ENCODE results near the gene SCT.

SCT gene

DNA sequence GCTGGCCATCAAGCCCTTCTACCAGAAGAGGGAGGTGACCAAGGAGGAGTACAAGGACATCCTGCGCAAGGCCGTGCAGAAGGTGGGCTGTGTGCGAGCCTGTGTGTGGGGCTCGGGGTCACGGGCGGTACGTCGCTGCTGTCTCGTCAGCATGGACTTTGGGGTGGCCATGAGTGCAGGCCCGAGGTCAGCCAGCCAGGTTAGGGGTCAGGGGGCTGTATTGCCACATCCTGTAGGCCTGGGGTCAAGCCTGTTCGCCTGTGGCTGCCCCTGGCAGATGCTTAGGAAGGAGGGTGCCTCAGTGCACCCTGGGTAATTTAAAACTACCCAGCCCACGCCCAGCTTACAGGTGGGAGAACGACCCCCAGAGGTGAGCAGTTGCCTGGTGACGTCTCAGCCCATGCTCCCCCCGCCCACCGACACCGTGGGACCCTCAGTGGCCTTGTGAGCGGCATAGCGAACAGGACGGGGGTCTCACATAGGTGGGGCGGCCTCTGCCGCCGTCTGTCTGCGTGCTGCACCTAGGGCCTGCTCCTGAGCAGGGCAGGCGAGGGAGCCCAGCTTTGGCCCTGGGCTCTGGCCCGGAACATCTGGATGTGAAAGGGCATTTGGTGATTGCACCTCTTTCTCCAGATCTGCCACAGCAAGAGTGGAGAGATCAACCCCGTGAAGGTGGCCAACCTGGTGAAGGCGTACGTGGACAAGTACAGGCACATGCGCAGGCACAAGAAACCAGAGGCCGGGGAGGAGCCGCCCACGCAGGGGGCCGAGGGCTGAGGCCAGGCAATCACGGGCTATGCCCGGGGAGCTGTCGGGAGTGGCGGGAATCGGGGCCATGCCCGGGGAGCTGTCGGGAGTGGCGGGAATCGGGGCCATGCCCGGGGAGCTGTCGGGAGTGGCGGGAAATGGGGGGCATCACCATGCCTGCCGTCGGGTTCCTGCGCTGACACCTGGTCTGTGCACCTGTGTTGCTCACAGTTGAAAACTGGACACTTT is 15.7 kb downstream of the SCT start:
- DNase-seq, result no peak

DNA sequence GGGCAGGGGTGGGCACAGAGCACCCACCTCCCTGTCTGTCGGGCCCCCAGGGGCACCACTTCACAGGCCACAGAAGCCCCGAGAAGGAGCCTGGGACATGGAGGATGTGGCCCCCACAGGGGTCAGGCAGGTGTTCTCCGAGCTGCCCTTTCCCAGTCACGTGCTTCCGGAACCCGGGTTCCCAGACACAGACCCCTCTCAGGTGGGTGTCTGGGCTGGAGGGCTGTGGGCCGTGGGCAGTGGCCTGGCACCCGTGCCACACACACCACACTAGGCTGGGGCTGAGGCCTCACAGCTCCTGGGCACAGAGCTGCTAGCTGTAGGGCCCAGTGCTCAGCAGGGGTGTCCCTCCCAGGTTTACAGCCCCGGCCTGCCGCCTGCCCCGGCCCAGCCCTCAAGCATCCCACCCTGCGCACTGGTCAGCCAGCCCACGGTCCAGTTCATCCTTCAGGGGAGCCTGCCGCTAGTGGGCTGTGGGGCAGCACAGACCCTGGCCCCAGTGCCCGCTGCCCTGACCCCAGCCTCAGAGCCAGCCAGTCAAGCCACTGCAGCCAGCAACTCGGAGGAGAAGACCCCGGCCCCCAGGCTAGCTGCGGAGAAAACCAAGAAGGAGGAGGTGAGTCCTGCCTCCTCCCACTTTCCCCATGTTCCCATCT is 16.7 kb downstream of the SCT start:
- no peak for DNase-seq

GRCh38 chr11:609341-609811 is 17.6 kb downstream of the SCT start:
- DNase-seq, result no peak

DNA sequence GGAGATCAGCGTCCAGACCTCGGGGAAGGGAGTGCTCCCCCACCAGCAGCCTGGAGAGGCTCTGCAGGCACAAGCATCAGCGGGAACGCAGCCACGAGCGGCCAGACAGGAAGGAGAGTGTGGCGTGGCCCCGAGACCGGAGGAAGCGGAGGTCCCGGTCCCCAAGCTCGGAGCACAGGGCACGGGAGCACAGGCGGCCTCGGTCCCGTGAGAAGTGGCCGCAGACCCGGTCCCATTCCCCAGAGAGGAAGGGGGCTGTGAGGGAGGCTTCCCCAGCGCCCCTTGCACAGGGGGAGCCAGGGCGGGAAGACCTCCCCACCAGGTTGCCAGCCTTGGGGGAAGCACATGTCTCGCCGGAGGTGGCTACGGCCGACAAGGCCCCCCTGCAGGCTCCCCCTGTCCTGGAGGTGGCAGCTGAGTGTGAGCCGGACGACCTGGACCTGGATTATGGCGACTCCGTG is 18.2 kb downstream of the SCT start:
- no peak for DNase-seq

DNA sequence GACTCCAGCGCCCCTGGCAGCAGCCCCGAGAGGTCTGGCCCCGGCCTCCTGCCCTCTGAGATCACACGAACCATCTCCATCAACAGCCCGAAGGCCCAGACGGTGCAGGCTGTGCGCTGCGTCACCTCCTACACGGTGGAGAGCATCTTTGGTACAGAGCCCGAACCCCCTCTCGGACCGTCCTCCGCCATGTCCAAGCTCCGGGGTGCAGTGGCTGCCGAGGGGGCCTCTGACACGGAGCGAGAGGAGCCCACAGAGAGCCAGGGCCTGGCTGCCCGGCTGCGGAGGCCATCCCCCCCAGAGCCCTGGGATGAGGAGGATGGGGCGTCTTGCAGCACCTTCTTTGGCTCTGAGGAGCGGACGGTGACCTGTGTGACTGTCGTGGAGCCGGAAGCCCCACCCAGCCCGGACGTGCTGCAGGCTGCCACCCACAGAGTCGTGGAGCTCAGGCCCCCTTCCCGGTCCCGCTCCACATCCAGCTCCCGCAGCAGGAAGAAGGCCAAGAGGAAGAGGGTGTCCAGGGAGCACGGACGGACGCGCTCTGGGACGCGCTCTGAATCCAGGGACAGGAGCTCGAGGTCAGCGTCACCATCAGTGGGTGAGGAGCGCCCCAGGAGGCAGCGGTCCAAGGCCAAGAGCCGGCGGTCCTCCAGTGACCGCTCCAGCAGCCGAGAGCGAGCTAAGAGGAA is 18.9 kb downstream of the SCT start:
- no peak for DNase-seq

DNA sequence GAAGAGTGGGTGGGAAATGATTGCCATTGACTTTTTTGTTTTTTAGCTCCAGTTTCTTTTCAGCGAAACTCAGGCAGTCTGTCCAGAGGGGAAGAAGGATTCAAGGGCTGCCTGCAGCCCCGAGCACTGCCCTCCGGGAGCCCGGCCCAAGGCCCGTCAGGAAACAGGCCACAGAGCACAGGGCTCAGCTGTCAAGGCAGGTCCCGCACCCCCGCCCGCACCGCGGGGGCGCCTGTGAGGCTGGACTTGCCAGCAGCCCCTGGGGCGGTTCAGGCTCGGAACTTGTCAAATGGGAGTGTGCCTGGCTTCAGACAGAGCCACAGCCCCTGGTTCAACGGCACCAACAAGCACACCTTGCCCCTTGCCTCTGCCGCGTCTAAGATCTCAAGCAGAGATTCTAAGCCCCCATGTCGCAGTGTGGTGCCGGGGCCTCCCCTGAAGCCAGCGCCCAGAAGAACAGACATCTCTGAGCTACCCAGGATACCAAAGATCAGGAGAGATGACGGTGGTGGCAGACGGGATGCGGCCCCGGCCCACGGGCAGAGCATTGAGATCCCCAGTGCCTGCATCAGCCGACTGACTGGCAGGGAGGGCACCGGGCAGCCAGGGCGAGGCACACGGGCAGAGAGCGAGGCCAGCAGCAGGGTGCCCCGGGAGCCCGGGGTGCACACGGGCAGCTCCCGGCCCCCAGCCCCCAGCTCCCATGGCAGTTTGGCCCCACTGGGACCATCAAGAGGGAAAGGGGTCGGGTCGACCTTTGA is 19.8 kb downstream of the SCT start:
- no peak for DNase-seq

DNA sequence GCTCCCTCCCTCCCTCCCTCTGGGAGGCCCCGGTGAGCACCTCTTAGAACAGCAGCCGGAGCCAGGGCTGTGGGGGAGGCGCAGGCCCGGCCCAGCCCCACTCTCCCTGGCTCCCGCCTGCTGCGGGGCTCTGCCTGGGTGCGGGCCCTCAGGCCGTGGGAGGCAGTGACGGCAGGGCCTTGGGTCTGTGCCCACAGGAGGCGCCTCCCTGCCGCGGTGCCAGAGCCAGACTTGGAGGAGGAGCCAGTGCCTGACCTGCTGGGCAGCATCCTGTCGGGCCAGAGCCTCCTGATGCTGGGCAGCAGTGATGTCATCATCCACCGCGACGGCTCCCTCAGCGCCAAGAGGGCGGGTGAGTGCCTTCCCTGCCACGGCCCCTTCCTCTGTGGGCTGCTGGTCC is 20.7 kb downstream of the SCT start:
- DNase-seq, result peak in 3 of 56 donors; percentile 28 to 39 (median 33)

DNA sequence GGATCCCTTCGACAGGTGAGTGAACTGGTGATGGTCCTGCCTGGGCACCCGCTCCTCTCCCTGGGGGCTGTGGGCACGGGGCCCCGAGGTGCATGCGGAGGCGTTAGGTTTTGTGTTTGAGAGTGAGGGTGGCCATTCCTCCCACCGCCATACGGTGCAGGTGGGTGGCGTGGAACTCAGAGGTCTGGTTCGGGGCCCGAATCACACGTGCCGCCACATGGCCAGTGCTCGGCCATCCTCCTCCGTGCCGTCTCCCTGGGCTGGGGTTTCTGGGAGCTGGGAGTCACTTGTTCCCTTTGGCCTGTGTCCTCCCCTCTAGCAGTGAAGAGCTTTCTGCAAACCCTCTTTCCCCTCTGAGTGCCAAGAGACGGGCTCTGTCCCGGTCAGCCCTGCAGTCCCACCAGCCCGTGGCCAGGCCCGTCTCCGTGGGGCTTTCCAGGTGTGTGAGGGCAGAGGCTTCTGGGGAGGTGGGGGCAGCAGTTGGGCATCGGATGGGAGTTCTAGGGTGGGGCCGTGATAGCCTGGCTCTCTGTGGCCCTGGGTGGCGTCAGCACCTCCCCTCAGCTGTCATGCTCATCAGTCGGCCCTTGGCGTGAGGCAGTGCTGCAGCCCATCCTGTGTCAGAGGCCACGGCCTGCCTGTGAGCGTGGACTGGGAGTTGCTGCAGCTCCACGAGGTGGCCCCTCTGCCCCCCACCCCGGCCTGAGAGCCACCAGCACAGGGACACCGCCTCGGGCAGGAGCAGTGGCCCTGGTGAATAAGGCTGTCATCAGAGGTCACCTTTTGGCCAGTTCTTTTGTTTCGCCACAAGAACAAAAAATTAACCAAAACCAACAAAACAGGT is 21.5 kb downstream of the SCT start:
- DNase-seq, result no peak

GRCh38 chr11:603154-603553 is 23.8 kb downstream of the SCT start:
- DNase-seq, result no peak

- DNase-seq, result no peak
These were observed 25.3 kb downstream of the SCT start for GRCh38 chr11:601573-602245.

GRCh38 chr11:598005-598680 is 28.8 kb downstream of the SCT start:
- DNase-seq, result no peak

DNA sequence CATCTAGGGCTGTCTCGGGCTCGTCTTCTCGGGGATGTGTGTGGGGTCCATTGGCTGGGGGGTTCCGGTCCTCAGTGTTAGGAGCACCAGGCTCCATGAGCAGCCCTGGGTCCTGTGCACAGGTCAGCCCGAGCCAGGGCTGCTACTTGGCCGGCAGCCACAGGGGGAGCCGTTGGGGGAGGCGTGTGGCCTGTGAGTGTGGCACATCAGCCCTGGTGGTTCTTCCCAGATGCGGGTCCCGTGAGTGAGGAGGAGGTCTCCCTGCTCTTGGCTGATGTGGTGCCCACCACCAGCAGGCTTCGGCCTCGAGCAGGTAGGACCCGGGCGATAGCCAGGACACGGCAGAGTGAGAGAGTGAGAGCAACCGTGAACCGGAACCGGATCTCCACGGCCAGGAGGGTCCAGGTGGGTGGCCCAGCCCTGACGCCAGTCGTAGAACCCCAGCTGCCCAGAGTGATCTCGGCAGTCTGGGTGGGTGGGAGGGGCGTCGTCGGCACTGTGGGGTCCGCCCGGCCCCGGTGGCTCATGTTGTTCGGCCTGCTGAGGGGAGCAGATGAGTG is 29.7 kb downstream of the SCT start:
- no peak for DNase-seq

DNA sequence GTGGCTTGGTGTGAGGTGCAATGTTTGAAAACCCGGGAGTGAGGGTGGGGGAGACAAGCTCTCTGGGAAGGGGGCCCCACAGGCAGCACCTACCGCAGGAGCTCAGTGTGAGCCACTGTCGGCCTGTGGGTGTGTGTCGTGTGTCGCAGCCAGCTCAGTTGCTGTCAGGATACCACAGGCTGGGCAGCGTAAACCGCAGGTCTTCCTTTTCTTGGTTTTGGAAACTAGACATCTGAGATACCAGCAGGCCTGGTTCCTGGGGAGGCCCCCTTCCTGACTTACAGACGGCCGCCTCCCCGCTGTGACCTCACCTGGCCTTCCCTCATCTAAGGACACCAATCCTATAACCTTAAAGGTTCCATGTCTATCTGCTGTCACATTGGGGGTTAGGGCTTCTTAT is 30.6 kb downstream of the SCT start:
- no peak for DNase-seq

- no peak for DNase-seq
These were observed 31.6 kb downstream of the SCT start for GRCh38 chr11:595400-595799.

GRCh38 chr11:593347-593746 is 33.6 kb downstream of the SCT start:
- no peak for DNase-seq

DNA sequence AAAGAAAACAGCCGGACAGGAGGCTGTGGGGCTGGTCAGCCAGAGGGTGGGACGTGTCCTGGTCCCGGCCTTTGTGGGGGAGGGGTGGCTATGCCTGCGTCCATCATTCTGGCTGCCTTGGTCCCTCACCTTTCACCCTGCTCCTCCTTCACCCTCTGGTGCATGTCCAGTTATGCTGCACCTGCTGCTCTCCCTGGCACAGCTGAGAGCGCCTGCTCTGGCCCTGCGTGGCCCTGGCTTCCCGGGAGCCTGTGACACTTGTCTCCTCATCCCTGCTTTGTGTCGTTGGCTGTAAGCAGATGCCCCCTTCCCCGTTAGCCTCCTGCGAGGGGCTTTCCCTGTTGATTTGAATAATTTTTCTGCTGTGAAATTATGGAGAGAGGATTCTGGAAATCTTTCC is 34.1 kb downstream of the SCT start:
- DNase-seq, result no peak

GRCh38 chr11:592501-592900 is 34.5 kb downstream of the SCT start:
- DNase-seq, result no peak

DNA sequence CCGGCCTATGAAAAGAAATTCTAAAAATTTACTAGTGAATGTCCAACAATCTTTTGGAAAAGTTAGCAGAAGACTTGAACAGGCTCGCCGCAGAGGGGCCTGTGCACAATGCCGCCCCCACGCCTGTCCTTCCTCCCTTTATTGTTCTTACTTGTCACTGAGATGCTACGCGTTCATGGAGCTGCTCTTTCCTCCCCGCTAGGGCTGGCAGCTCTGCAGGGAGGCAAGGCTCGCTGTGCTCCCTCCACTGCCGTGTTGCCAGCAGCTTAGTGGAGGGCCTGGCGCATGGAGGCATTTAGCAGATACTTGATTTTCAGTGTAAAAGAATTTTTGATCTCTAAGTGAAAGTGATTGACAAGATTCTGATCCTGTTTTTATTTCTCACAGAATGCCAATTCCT is 36.0 kb downstream of the SCT start:
- peak in 3 of 56 donors; percentile 20 to 47 (median 30) for DNase-seq

DNA sequence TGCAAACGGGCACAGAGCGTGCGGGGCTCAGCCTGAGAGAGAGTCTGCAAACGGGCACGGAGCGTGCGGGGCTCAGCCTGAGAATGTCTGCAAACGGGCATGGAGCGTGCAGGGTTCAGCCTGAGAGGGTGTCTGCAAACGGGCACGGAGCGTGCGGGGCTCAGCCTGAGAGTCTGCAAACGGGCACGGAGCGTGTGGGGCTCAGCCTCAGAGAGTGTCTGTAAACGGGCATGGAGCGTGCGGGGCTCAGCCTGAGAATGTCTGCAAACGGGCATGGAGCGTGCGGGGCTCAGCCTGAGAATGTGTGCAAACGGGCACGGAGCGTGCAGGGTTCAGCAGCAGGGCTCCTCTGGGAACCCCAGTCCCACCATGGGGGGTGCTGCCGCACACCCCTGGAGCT is 37.2 kb downstream of the SCT start:
- DNase-seq, result no peak
